Epithelial cell of prostate (primary cell): Measurements from ENCODE around the gene SLC17A9.
"Not testable (repeated sequence)": the region's sequence is repeated elsewhere in the genome, so short reads cannot be mapped to it uniquely, and the experiment has no call there.

Source experiments
- DNase-seq: peaks from one replicate; pipeline ENCODE4 v3.0.0-alpha.2; 2011; ENCODE audit warnings: low read depth, low spot score
- H3K27ac ChIP-seq: fragments of 450-650 bp; 2 replicates; pipeline ENCODE4 v1.5.1; 2017; ENCODE audit warnings: mild to moderate bottlenecking

SLC17A9 gene

DNA sequence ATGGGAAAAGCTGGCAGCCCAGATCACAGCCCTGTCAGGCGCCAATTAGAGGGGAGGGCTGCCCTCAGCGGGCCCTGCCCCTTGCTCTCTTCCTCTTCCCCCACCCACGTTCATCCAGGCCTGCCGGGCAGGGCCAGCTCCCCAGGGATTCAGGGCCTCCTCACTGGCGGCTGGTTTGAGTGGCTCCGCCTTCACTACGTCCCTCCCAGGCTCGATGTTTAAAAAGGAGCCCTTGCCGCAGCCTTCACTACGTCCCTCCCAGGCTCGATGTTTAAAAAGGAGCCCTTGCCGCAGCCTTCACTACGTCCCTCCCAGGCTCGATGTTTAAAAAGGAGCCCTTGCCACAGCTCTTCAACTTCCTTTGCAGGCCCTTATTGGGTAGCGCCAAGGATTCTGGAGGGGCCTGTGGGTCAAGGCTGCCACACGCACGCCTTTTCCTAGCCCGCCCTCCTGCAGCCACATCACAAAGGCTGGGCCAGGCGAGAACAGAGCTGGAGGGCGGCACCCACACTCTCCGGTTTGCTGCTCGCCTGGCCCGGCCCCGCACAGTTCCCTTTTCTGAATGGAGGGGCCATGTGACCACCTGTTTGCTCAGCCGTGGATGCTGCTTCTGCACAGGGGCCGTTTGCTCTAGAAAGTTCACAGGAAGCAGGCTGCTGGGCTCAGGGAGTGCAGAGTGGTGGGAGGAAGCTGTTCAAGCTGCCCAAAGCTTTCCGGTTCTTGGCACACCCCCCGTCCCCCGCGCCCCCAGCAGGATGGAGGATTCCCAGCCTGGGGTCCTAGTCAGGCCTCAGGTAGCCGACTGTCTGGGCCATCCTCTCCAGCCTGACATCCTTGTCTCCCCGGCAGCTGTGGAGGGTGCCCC, 1.6 kb downstream of the SLC17A9 start:
- DNase-seq = no peak
- no peak overlapping the region for H3K27ac ChIP-seq

DNA sequence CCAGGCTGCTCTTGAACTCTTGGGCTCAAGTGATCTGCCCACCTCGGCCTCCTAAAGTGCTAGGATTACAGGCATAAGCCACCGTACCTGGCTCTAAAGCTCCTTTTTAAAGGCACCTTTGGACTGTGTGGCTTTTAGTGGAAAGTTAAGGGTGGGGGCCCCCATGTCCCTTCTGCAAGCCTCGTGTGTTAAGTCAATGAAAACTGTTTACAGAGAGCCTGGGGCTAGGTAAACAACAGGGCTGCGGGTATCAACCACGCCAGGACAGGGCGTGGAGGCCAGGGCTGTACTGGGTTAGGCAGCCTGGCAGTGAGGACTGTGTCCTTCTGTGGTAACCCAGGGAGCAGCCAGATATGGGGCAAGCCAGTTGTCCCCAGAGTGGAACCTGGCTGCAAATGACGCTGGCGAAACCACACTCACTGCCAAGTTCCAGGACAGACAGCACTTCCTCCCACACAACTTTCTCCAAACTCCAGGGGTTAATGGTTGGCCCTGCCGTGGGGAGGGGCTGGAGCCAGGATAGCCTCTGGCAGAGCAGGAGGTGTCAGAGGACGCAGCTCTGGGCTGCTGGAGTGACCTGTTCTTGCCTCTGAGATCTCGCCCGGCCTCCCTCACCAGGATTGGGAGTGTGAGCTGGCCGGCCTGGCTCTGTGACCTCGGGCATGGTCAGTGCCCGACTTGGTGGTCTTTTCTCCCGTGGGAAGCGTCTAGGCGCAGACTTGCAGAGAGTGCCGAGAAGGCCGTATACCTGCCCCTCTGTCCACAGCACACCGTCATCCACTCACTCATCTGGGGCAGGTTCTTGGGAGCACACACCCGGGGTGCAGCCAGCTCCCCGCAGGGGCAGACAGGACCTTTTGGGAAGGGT, 3.2 kb downstream of the SLC17A9 start:
- H3K27ac ChIP-seq = no peak overlapping the region
- DNase-seq = no peak

DNA sequence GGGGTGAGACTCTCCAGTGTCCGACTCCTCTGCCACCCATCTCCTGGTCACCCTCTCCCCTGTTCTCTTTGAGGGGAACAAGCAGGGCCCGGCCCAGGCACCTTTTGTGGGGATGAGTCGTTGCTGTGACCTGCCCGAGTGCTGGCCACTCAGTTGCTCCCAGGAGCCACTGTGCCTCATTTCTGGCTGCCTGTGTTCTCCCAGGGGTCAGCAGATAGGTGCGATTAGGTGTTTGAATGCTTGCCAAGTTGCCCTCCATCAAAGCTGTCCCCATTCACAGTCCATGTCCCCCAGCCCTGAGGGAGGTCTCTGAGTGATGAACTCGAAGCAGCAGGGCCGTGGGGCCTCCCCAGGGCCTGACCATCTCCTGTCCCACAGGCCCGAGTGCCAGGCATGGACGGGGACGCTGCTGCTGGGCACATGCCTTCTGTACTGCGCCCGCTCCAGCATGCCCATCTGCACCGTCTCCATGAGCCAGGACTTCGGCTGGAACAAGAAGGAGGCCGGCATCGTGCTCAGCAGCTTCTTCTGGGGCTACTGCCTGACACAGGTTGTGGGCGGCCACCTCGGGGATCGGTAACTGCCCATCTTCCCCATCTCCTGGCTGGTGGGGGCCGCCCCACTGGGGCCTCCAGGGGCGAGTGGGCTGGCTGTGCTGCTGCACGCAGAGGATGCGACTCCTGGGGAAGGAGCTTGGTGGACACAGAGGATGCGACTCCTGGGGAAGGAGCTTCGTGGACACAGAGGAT, 4.1 kb downstream of the SLC17A9 start:
- H3K27ac ChIP-seq = no peak overlapping the region
- no peak for DNase-seq

- no peak overlapping the region for H3K27ac ChIP-seq
- DNase-seq = no peak
Measured at GRCh38 chr20:62957136-62958117, 4.9 kb downstream of the SLC17A9 start.

DNA sequence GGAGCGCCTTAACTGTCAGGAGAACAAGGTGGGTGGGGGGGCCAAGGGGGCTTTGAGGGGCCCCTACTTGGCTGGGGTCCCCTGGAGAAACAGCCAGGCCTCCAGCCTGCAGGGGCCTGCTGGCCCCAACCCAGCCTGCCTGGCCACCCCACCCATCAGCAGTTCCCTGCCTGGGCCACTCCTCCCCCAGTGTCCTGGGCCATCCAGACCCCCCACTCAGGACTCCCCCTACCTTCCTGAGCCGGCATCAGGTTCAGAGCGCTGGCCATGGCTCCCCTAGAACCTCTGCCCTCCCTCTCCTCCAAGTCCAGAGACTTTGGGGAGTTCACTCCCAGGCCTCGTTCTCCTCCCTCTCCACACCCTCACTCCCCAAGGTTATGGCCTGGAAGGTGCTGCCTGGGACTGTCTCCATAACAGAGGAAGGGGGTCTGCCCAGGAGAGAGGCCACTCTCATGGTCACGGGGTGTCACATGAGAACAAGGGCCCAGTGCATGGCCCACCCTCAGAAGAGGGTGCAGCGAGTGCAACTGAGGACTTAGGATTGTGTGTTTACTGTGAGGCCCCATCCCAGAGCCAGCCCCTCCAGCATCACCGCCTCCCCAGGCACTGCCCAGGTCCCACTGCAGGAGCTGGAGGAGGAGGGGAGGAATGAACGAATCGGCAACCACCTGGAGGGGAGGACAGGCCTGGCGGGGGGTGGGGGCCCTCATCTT, 6.0 kb downstream of the SLC17A9 start:
- DNase-seq = no peak

GRCh38 chr20:62959101-62959971, 6.8 kb downstream of the SLC17A9 start:
- H3K27ac ChIP-seq = no peak overlapping the region
- no peak for DNase-seq

More for the DNA sequence above, 6.0 kb downstream of the SLC17A9 start:
- no peak overlapping the region for H3K27ac ChIP-seq

GRCh38 chr20:62959998-62960436, 7.5 kb downstream of the SLC17A9 start:
- DNase-seq = no peak
- no peak overlapping the region for H3K27ac ChIP-seq

DNA sequence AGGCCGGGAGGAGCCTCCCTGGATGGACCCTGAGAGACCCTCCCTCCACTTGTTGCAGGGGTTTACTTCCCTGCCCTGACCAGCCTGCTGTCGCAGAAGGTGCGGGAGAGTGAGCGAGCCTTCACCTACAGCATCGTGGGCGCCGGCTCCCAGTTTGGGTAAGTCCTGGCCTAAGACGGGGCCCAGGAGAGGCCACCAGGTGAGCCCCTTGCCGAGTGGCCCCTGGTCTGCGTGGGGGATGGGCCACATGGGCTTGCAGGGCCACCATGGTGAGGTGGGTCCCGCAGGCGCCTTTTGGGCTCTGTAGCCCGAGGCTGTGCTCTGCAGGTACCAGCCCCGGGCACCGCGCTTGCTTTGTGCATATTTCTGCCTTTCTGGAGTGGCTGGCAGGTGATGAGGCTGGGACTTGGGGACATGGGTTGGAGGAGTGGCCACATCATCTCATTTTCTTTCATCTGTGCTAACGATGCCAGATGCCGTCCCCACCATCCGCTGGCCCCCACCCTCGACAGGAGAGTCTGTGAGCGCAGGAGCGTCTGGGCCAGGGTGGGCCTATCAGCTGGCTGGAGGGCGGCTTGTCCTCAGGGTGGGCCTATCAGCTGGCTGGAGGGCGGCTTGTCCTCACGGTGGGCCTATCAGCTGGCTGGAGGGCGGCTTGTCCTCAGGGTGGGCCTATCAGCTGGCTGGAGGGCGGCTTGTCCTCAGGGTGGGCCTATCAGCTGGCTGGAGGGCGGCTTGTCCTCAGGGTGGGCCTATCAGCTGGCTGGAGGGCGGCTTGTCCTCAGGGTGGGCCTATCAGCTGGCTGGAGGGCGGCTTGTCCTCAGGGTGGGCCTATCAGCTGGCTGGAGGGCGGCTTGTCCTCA, 8.2 kb downstream of the SLC17A9 start:
- H3K27ac ChIP-seq, DNase-seq: not testable (repeated sequence)

- no peak for DNase-seq
- H3K27ac ChIP-seq = no peak overlapping the region
Measured at GRCh38 chr20:62961310-62961783, 8.8 kb downstream of the SLC17A9 start.

- no peak for DNase-seq
Measured at GRCh38 chr20:62961799-62962198, 9.3 kb downstream of the SLC17A9 start.

DNA sequence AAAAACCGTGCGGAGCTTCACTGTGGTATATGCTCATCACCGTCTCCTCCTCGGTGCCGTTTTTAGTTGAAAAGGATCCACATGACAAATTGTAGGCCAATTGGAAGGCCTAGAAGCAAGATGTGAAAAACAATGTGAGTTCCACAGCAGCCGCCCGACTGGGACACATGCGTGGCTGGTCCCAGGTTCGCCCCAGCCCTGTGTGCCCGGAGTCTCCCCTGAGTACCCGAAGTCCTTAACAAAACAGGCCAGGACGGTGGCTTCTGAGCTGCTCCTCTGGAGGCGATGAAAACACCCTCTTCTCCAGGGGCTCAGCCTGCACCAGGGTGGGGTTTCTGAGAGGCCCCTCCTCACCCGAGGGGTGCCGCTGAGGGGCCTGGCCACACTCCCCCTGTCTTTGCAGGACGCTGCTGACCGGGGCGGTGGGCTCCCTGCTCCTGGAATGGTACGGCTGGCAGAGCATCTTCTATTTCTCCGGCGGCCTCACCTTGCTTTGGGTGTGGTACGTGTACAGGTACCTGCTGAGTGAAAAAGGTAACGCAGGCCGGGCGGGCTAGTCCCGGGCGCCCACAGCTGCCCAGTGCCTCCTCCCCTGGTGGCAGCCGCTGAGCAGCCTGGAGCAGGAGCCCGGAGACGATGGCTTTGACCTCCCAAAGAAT, 9.8 kb downstream of the SLC17A9 start:
- DNase-seq = no peak
- no peak overlapping the region for H3K27ac ChIP-seq

More at GRCh38 chr20:62961799-62962198, 9.3 kb downstream of the SLC17A9 start:
- H3K27ac ChIP-seq = no peak overlapping the region

- no peak overlapping the region for H3K27ac ChIP-seq
- DNase-seq = no peak
Measured at GRCh38 chr20:62962891-62963613, 10.5 kb downstream of the SLC17A9 start.

DNA sequence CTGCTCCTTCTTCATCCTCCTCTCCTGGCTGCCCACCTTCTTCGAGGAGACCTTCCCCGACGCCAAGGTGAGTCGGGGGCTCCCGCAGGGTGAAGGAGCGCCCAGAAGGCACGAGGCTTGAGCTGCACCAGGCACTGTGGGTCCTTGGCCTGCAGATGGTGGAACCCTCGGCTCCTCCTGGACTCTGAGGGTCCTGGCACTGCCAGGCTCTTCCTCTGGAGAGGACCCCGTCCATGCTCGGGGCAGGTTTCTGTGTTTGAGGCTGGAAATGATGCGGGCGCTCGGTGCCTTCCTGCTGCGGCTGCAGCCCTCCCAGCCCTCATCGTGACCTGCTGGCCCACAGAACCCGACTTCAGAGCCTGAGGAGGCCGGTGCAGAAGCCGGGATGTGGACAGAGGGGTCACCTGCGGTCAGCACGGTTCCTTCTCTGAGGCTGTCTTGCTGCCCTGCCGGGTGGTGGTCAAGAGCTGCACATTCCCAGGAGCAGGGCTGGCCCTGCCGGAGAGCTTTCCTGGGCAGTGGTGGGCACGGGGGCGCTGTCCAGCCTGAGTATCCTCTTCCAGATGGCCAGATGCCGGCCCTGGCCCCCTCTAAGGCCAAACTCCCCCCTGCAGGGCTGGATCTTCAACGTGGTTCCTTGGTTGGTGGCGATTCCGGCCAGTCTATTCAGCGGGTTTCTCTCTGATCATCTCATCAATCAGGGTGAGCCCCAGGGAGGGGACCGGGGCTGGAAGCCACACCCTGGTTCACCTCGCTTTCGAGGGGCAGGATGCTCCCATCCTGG, 11.3 kb downstream of the SLC17A9 start:
- no peak for DNase-seq
- H3K27ac ChIP-seq = no peak overlapping the region

- H3K27ac ChIP-seq = no peak overlapping the region
- no peak for DNase-seq
Measured at GRCh38 chr20:62964700-62965099, 12.2 kb downstream of the SLC17A9 start.

DNA sequence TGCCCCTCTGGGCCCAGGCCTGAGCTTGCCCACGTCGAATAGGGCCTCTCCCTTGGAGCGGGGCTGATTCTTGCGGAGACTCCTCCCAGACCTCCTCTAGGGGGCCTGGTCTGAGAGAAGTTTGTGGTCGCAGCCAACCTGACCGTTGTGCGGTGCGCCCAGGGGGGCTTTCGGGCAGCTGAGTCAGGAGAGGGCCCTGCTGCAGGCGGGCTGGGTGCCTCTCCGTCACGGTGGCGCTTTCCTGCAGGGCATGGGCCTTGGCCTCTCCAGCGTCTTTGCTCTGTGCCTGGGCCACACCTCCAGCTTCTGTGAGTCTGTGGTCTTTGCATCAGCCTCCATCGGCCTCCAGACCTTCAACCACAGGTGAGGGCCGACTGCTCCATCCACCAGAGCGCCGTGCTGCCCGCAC, 12.9 kb downstream of the SLC17A9 start:
- H3K27ac ChIP-seq = no peak overlapping the region
- no peak for DNase-seq
